Liver (tissue), 3 donors: ENCODE measurements around the gene SHQ1.
"Not testable (repeated sequence)": the region's sequence is repeated elsewhere in the genome, so short reads cannot be mapped to it uniquely, and the experiment has no call there.

Source experiments
- HNF4G ChIP-seq: IDR thresholded peaks from 2 replicates; pipeline ENCODE4 v1.6.1; 2016; ENCODE audit warnings: antibody characterized with exemption
- SP1 ChIP-seq: IDR thresholded peaks from 2 replicates; pipeline ENCODE4 v1.6.1; 2018; ENCODE audit warnings: antibody characterized with exemption, mild to moderate bottlenecking
- TF ChIP-seq, protein P1 (sequence below): fragments of 150-350 bp; IDR thresholded peaks from 2 replicates; pipeline ENCODE4 v1.5.1; 2017; ENCODE audit warnings: improper control_type of control experiment, low read depth, low read length; ENCODE audit not compliant: missing input control
- TF ChIP-seq, protein P2 (sequence below): IDR thresholded peaks from 2 replicates; pipeline ENCODE4 v1.6.1; 2016; ENCODE audit warnings: antibody characterized with exemption
- TF ChIP-seq, protein P3 (sequence below): IDR thresholded peaks from 2 replicates; pipeline ENCODE4 v1.6.1; 2016; ENCODE audit warnings: antibody characterized with exemption, mild to moderate bottlenecking
- TF ChIP-seq, protein P4 (sequence below): IDR thresholded peaks from 2 replicates; pipeline ENCODE4 v1.6.1; 2016; ENCODE audit warnings: antibody characterized with exemption
- donor health status: healthy.
- donor health status: healthy.

DNA sequence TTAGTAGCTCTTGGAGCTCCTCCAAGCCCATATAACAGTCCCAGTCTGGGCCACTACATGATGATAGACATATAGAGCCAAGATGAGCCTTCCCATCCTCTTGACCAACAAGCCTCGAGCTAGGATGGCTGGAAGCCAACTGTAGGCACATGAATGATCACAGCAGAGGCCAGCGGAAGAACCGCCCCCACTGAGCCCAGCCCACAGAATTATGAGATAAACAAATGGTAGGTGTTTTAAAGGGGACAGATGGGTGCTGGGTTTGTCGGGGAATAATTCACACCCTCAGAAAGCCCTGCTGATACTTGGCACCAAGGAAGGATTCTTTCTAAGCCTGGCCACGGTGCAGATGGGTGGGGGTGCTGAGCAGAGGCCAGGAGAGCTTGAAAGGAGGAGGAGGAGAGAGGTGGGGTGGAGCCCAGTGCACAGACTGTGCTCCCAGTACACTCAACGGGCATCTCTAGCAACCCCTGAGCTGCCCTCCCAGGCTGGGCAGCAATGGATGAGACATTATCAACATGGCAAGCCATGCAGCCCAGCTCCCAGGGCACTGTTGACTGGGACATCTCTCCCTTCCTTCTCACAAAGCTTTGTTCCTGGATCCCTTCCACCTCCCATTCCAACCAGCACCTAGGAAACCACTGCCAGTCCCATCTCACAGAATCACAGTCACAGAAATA, 115.4 kb downstream of the SHQ1 start:
- TF ChIP-seq, protein P1, sequence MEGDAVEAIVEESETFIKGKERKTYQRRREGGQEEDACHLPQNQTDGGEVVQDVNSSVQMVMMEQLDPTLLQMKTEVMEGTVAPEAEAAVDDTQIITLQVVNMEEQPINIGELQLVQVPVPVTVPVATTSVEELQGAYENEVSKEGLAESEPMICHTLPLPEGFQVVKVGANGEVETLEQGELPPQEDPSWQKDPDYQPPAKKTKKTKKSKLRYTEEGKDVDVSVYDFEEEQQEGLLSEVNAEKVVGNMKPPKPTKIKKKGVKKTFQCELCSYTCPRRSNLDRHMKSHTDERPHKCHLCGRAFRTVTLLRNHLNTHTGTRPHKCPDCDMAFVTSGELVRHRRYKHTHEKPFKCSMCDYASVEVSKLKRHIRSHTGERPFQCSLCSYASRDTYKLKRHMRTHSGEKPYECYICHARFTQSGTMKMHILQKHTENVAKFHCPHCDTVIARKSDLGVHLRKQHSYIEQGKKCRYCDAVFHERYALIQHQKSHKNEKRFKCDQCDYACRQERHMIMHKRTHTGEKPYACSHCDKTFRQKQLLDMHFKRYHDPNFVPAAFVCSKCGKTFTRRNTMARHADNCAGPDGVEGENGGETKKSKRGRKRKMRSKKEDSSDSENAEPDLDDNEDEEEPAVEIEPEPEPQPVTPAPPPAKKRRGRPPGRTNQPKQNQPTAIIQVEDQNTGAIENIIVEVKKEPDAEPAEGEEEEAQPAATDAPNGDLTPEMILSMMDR: not testable (repeated sequence)
- TF ChIP-seq, protein P2, sequence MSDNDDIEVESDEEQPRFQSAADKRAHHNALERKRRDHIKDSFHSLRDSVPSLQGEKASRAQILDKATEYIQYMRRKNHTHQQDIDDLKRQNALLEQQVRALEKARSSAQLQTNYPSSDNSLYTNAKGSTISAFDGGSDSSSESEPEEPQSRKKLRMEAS: not testable (repeated sequence)
- not testable (repeated sequence) for TF ChIP-seq HNF4G, SP1
- TF ChIP-seq, protein P3, sequence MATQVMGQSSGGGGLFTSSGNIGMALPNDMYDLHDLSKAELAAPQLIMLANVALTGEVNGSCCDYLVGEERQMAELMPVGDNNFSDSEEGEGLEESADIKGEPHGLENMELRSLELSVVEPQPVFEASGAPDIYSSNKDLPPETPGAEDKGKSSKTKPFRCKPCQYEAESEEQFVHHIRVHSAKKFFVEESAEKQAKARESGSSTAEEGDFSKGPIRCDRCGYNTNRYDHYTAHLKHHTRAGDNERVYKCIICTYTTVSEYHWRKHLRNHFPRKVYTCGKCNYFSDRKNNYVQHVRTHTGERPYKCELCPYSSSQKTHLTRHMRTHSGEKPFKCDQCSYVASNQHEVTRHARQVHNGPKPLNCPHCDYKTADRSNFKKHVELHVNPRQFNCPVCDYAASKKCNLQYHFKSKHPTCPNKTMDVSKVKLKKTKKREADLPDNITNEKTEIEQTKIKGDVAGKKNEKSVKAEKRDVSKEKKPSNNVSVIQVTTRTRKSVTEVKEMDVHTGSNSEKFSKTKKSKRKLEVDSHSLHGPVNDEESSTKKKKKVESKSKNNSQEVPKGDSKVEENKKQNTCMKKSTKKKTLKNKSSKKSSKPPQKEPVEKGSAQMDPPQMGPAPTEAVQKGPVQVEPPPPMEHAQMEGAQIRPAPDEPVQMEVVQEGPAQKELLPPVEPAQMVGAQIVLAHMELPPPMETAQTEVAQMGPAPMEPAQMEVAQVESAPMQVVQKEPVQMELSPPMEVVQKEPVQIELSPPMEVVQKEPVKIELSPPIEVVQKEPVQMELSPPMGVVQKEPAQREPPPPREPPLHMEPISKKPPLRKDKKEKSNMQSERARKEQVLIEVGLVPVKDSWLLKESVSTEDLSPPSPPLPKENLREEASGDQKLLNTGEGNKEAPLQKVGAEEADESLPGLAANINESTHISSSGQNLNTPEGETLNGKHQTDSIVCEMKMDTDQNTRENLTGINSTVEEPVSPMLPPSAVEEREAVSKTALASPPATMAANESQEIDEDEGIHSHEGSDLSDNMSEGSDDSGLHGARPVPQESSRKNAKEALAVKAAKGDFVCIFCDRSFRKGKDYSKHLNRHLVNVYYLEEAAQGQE: not testable (repeated sequence)
- TF ChIP-seq, protein P4, sequence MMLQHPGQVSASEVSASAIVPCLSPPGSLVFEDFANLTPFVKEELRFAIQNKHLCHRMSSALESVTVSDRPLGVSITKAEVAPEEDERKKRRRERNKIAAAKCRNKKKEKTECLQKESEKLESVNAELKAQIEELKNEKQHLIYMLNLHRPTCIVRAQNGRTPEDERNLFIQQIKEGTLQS: not testable (repeated sequence)
